HG02840 (cell line): ENCODE data around the gene AGAP1.

Experiments used
- ATAC-seq: cut with Tn5 transposase; IDR thresholded peaks from one replicate; pipeline ENCODE4 v1.9.1; 2021; ENCODE audit warnings: mild to moderate bottlenecking, moderate library complexity, moderate number of reproducible peaks; ENCODE audit not compliant: unreplicated experiment, low FRiP score

AGAP1 gene

DNA sequence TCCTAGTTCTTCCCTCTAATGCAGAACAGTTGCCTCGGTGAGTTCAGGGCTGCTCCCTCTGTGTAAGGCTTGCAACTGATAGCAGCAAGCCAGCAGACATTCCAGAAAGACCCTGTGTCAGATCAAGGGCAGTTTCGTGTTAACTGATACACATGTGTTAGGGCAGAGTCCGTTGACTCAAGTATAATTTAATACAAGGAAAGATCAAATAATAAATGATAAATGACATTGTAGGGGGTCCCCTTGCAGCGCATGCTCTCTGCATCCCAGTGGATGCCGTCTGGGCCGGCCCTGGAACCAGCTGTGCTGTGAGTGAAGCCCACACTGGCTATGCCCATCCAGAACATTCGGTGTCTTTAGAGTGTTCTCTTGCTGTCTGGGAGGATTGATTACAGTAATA is 180.3 kb downstream of the AGAP1 start:
- ATAC-seq: no peak

DNA sequence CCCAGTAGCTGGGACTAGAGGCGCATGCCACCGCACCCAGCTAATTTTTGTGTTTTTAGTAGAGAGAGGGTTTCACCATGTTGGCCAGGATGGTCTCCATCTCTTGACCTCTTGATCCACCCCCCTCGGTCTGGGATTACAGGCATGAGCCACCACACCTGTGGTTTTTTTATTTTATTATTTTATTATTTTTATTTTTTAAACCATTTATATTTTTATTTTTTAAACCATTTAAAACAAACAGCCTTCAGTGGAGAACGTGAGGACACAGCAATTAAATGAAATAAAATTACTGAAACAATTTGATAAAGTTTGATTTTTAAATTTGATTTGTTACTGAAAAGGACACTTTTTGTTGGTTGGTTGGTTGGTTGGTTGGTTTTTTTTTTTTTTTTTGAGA is 181.0 kb downstream of the AGAP1 start:
- no peak for ATAC-seq

DNA sequence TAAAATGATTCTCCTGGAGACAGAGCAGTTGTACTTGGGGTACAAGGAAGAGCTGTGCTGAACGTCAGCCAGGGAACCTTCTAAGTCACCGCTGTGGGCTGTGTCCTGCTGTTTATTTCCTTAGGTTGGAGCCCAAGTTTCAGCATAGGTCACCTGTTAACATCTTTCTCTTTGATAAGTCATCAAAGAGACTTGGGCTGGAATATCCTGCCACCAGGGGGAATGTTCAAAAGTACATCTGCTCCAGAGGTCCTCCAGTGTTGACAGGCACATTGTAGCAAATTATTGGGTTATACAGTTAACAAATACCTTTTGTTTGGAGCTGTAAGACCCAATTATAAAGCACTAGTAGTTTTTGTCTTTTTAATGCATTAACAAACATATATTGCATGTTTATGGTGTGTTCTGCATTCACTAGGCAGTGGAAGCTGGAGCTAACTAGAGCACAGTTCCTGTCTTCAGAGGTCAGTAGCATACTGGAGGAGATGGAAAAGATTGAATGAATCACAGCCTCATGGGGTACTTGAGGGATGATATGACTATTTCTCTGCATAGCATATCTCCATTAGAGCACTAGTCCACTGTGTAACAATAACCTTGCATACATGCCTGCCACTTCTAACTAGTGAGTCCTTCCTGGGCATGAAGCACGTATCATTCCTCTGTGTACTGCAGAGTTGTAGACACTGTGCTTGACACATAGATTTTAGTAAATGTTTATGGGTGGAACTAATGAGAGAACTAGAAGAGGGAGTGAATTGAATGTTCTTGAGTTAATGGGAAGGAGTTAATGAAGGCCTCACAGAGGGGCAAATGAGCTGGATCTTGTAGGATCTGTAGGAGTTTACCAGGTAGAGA is 182.1 kb downstream of the AGAP1 start:
- ATAC-seq: no peak

DNA sequence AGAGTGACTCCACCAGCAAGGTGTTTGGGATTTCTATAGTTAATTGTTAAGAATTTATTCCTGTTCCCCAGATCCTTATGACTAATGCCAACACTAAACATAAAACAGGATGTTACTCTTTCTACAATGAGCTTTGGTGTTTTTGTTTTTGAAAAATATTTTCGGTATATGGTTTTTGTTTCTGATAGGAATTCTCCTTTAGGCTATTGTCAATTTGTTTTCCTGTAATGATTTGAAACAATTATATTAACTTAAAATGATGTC is 182.6 kb downstream of the AGAP1 start:
- ATAC-seq: no peak

DNA sequence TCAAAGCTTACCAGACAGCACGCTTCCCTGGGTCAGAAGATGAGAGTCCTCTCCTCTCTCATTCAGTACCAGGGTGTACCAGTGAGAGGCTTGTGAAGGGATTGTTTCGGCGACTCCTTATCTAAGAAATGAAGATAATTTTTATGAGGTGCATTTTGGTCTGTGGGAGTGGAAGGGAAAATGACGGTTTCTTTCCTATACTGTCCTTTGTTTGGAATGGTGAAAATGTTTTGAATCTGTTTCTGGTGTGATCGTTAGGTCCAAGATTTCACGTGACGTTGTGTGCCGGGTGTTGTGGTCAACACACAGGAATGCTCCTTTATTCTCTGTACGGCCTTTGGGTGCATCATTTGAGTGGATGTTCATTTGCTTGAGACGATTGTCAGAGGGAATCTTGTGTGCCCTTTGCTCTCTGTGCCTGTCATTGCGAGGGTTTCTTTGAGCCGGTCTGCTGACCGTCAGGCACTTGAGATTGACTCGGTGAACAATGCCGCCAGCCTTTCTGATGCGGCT is 183.5 kb downstream of the AGAP1 start:
- no peak for ATAC-seq

DNA sequence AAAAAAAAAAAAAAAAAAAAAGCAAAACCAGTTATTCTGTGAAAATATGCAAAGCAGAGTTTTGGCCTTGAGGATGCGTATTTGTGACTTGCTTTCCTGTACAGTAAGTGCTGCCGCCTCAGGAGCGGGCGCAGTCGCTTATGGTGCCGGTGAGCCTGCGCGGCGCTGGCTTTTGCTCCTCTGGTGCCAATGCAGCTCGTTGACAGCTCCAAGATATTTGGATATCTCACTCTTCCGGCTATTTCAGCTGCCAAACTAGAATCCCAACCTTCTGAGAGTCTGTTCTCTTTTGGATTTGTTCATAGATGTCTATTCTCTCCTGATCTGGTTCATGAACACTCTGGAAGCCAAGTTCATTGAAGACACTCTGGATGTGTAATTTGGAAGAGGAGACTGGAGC is 184.1 kb downstream of the AGAP1 start:
- ATAC-seq: no peak

DNA sequence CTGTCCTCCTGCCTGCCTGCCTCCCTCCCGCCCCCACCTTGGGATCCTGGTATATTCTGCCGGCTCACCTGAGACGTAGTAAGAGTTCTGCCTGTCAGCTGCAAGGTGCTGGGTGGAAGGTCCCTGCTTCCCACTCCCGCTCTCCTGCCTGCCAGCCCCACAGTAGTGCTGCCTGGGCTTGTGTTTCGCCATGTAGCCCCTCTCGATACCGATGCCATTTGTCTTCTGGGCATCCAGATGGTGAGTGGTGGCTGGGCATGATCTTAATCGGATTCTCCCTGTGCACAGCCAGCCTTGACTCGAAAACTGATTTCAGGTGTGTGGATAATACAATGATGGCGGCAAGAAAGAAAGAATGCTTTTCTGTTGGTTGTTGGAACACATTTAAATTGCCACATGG is 184.9 kb downstream of the AGAP1 start:
- ATAC-seq: no peak

DNA sequence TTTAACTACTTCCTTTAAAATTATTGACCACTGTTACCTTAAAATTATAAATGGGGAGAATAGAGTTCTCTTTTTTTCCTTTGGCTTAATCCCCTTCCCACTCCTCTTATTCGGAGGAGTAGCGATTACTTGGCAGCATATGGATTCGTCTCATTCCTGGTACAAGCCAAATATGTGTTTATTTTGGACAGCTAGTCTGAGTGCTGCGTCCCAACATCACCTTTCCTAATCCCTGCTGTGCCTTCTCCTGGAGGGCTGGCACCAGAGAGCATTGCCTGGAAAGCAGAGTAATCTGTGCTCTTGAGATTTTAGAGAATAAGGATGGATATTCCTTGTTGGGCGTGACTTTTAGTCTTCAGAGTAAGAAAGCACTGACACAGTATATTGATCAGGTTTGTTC is 185.6 kb downstream of the AGAP1 start:
- ATAC-seq: no peak

DNA sequence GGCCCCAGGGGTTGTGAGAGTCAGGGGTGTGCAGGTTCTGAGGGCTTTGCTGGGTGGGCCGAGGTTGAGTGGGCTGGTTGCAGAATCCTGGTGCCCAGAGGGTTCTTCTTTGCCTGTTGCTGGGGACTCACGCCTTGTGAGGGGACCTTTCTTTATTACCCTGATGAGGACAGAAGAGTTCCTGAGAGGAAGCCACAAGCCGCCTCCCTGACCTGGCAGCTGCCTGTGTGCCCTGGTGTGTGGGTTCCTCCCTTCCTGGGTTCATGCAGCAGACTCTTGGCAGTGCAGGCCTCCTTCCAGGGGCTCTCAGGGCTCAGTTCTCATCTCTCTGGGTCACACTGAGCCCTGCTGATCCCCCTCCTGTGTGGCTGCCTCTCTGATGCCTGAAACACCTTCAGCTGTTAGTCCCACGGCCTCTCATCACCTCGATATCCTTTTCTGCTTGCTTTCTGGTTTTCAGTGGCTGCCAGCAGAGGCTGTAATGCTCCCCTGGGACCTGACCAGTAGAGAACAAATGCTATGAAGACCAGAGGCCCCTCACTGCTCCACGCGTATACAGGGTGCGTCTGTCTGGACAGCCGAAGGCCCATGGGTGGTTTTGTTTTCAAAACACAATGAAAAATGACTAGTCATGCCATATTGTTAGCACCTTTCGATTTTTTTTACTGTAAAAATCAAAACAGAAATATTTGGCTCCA is 191.3 kb downstream of the AGAP1 start:
- ATAC-seq: no peak

DNA sequence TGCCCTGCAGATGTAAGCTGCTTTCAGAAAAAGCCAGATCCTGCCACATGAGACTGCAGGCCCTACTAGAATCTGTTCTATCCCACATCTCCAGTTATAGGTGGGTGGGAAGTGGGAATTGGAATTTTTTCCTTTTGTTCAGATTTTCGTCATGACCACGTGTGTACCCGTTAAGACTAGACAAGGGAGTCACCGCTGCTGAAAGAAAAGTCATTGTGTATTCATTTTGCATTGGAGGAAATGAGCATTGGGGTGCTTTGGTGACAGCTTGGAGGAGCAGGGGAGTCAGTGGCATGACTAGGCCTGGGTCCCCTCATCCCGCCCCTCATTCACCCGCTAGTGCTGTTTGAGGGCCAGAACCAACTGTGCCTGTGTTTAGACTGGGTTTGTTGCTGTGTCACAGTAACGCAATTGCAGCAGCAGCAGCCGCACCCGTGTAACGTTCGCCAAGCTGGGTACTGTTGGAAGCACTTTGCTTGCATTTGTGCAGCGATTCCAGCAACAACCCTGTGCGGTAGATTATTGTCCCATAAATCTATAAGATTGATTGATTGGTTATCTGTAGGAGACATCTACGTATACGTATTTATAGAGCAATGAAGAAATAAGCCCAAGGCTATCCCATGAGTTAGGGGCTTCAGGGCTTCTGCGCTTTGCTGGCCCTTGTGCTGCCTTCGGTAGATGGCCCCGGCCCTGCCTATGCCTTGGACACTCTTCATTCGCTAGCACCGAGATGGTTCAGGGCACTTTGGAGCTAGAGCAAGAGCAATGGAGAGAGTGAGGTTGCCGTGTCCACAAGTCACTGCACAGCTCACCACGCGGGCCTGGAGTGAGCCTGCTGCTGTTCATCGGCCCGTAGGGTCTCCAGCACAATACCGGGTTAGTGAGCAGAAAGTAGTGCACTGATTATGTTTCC is 194.9 kb downstream of the AGAP1 start:
- ATAC-seq: no peak

DNA sequence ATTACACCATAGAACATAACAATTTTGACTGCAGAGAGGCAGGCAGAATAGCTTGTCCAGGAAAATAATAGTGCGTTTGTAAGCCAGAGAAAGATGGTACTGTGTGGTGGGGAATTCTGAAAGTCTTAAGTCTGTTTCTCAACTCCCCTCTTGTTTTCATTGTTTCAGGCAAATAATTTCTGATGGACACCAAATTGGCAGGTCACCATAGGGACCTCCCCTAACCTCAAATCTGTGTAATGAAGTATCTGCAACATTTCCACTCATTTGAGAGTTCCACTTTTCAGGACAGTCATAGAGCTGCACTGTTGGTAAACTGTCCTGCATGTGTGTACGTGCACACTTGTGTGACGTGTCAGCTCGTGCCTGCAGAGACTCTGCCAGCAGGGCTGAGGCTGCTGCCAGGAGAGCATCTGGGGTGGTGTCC is 195.6 kb downstream of the AGAP1 start:
- no peak for ATAC-seq

DNA sequence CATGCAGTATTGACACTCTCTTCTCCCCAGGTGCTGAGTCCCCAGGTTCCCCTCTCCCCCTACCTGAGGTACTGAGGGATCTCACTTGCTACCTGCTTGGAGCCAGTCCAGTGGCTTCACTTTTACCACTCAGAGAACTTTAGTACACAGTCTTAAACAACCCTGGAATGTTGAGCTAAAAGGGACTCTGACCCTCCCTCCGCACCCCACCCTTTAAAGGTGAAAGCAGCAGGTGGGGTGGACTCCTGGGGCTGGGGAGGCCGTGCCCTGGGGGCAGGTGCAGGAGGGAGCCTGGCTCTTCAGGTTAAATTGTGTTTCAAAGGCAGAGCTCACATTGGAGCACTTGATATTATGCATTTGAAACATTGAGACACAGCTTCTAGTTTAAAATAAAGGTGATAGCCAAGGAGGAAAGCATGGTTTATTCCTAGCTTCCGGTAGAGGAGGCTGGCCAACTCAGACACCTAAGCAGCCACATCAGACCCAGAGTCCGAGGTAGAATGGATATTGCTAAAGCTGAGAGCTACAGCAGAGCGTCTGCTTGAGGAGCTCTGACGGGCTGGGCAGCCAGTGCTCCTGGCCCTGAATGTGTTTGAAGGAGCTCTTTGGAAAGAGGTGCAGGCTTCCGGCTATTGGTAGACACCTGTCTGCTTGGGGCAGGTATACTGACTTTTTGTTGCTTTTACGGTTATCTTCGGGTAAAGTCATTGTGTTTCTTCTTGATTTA is 196.4 kb downstream of the AGAP1 start:
- no peak for ATAC-seq

DNA sequence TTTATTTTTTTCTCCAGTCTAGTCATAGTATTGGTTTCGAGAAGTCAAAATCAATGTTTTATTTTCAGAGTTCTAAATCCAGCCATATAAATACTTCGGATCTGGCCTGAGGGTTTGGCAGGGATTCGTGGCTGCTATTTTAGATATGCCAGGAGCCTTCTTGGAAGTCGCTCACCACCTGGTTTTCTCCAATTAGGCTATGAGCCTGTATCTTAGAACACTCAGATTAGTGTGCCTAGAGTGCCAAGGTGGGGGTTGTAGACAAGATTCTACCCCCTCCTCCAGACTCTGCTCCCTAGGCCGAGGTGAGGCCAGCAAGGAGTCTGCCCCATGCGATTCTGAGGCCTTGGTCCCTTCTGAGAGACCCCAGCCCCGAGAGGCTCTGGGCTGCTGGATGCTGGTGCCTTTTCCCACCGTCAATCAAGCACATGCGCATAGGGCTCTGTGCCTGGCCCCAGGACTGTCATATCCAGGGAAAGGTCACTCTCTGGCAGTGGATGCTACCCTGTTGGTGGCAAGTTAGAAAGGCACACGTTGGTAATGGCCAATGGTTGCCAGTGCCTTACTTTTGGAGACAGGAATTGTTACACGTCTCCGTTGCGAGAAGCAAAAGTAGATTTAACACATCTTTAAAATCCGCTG is 197.1 kb downstream of the AGAP1 start:
- ATAC-seq: no peak

DNA sequence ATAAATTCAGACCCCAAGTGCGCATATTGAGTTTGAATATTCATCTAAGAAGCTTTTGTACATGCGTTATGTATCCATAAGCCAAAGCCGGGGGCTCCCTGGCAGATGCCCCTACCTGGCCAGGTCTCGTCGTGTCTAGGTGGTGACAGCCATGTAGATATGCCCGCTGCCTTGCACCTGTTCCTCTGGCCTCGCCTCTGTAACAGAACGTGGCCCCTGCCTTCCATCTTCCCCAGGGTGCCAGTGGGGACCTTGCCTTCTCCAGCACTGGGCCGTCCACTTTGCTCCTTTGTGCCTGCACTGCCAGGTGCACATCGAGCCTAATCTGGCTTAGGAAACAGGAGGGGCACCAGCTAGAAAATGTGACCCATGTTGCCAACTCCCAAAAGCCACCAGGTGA is 198.2 kb downstream of the AGAP1 start:
- no peak for ATAC-seq

DNA sequence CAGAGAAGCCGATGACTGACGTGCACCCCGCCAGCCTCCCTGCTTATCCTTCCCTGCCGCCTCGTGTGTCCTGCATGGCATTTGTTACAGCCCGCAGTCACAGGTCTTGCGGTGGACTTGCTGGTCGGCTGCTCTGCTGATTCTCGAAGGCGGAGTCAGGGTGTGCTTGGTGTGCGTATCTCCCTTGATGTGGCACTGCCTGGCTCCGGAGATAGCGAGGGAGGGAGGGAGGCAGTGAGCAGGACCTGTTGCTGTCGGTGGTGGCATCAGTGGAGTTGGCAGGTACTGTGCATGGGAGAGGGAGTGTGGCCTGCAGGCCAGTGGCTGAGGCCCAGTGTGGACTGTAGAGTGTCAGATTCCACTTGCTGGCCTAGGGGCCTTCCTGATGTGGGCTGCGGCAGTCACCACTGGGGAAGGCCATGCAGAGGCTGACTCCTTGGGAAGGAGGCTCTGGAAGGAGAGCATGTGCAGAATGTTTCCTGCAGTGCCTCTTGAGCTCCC is 198.9 kb downstream of the AGAP1 start:
- no peak for ATAC-seq

DNA sequence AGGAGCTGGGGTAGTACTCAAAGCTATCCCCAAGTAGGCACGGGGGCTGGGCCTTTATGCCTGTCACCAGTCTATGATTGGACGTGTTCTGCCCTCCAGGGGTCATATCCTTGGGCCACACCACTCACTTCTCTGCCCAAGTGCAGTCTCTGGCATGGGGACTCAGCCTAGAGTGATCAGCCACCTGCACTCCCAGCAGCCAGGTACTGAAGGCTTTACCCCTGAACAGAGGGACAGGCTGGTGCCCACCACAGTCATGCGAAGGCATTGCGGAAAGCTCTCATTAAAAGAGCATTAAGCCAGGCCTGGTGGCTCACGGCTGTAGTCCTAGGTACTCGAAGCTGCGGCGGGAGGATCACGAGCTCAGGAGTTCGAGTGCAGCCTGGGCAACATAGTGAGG is 199.4 kb downstream of the AGAP1 start:
- no peak for ATAC-seq

DNA sequence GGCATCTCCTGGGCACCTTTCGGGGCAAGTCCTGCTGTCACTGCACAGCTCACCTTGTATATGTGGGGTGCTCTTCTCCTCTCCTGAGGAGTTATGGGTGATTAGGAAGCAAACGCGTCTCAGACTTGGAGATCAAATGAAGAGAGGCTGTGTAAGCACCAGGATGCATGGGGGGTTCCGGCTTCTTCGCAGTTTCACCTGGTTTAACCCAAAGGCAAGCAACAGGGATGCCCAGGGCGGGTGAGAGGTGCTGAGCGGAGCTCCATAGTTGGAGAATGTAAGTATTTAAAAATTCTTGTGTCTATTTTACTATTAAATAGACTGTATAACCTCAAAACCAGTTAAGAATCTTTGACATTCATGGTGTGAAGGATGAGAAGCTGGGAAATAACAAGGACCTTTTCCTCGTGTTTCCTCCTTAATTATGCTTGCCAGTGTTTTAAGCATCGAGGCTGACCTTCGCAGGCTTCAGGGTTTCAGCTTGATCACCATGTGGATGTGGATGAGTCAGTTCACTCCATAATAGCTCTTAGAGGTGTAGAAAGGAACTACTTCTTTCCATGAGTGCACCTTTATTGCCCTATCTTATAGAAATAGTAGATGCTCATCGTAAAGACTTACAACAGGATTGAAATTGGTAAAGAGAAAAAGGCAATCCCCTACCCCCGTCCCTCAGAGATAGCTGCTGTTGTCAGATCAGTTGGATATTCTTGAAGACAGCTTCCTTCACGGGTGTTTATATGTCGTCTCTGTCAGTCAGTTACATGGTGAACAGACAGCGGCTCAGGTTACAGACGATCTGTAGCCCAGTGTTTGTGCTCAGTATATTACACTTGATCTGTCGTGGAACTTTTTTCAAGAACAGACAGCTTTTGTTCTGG is 201.1 kb downstream of the AGAP1 start:
- no peak for ATAC-seq

DNA sequence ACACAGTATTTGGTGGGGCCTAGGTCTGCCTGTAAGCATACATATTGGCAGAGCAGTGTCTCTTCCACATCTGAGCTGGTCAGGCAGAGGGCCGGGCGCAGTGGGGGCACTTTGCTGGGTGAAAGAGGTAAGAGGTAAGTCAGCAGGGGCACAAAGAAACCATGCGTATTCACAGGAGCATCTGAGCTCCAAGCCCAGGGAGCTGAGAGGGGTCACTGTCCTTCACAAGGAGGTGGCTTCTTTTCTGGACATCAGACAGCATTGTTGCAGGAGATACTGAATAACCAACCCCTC is 201.7 kb downstream of the AGAP1 start:
- no peak for ATAC-seq

DNA sequence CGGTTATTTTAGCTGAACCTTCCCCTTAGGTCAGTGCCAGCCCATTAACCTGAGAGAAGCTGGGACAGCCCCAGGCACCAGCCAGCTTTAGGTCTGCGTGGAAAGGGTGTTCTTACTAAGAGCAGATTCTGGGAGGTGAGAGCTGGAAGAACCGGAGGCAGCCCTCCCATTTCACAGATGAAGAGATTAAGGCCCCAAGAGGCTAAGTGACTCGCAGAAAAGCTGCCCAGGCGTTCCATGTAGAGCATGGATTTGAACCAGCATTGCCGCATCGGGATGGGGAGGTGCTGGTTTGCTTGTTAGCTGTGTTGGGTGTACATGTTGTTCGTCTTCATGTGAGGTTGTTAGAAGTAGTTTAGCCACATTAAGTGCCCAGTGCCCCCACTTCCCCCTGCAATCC is 203.2 kb downstream of the AGAP1 start:
- no peak for ATAC-seq
